Hematopoietic multipotent progenitor cell (in vitro differentiated cells): ENCODE results near the gene LGALS9C. TPM values are rescaled to one million over a fixed set of nuclear protein-coding genes. Genes with fewer than 3 reads are reported as not detected.
"Not testable (repeated sequence)": the region's sequence is repeated elsewhere in the genome, so short reads cannot be mapped to it uniquely, and the experiment has no call there.

Experiments
- DNase-seq, 3 donors: peaks; one replicate each; pipeline ENCODE4 v3.0.0-alpha.2; 2011 to 2015; ENCODE audit warnings: low read depth in 2 of 3, low spot score in 2 of 3
- total RNA-seq: library from RNA; depleted of rRNA; stranded (reverse); fragments of >200 nt; gene quantifications from one replicate; pipeline ENCODE4 v1.2.3, GENCODE V29; 2012

LGALS9C gene
- 0.27 TPM for total RNA-seq

DNA sequence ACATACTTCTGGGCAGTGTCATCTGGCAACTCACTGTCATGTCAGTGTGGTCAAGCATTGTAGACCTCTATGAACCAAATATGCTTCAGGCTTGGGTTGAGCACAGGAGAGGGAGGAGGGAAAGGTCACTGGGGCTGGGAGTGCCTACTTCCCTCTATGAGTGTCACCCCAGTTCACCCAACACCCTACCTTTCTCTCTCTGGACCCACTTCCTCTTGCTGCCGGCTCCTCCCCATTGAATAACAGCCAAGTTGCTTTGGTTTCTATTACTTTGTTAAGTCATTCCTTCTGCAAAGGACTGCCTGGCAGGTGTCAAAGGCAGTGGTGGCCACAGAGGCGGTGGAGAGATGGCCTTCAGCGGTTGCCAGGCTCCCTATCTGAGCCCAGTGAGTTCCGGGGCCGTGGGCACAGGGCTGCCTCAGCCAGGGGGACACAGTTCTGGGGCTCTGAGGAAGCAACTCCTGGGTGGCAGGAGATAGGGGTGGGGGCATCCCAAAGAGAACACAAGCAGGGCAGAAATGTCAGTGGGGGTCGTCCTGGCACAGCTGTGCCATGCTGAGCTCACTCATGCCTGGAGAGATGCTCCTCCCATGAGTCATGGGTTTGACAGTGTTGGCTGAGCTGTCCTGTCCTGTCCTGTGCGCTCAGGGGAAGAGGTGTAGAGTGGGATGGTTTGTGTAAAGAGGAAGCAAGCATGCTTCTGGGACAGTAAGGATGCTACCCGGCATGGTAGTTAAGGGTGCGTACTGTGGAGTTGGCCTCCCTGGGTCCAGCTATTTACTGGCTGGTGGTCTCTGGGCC is at the start of gene LGALS9C:
Gene LGALS9C, plus strand, starts transcription at position 282 of the 801 bp plus-strand sequence. Its CDS starts 66 bp downstream, at position 348.
- DNase-seq, result peak in 2 of 3 donors; percentile 38 to 58

- not testable (repeated sequence) for DNase-seq
Measured at GRCh38 chr17:18432206-18432605, 44.4 kb upstream of the LGALS9C start.

- not testable (repeated sequence) for DNase-seq
Measured at GRCh38 chr17:18439465-18439870, 37.1 kb upstream of the LGALS9C start.

DNA sequence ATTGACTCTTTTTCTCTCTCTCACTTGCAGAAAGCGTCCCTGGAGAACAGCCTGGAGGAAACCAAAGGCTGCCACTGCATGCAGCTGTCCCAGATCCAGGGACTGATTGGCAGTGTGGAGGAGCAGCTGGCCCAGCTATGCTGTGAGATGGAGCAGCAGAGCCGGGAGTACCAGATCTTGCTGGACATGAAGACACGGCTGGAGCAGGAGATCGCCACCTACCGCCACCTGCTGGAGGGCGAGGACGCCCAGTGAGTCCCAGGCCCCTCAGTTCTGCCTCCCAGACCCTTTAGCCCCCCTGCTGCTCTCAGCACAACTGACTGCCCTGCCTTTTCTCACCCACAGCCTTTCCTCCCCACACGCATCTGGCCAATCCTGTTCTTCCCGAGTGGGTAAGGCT is 34.5 kb upstream of the LGALS9C start:
- not testable (repeated sequence) for DNase-seq

DNA sequence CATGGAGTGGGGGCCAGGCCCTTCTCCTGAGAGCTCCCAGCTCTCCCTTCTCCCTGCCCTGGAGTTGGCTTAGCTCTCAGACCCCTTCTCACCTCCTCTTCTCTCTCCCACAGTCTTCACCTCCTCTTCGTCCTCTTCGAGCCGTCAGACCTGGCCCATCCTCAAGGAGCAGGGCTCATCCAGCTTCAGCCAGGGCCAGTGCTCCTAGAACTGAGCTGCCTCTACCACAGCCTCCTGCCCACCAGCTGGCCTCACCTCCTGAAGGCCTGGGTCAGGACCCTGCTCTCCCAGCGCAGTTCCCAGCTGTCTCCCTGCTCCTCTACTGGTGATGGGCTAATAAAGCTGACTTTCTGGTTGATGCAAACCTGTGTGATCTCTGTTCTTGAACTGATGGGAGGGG is 34.1 kb upstream of the LGALS9C start:
- DNase-seq, result not testable (repeated sequence)

- DNase-seq, result not testable (repeated sequence)
Measured at GRCh38 chr17:18447476-18448205, 28.9 kb upstream of the LGALS9C start.

- DNase-seq, result not testable (repeated sequence)
Measured at GRCh38 chr17:18448311-18448710, 28.3 kb upstream of the LGALS9C start.

GRCh38 chr17:18449833-18450232 is 26.8 kb upstream of the LGALS9C start:
- DNase-seq, result not testable (repeated sequence)

DNA sequence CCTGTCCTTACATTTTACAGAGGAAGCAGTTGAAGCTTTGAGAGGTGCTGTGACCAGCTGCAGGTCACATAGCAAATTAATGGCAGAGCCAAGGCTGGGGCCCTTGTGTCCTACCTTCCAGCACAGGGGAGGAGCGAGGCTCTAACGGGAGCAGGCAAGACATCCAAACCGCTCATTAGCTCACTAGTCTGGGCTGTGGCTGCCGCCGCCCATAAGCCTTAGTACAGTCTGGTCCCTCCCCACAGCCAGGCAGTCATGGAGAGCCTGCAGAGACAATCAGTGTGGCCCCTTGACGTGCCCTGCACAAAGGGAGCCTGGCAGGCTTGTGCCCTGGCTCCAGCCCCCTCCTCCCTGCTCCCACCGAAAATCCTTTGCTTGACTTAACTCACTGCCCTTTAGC is 25.6 kb upstream of the LGALS9C start:
- DNase-seq, result not testable (repeated sequence)

DNA sequence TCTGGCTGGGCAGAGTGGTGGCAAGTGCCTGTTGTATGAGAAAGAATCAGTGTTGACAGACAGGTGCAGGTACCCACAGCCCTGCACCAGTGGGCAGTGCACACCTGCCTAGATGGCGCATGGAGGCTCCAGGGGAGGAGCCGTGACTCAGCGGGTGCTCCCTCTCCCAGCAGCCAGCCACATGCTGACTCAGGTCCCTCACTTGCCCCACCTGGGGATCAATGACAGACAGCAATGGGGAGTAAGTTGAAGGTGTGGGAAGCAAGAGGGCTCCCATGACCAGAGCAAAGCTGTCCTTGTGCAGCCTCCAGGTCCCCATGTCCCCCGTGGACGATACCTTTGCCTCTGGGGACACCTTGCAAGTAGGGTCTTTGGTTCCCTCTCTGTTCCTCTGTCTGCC is 24.6 kb upstream of the LGALS9C start:
- DNase-seq, result not testable (repeated sequence)

DNA sequence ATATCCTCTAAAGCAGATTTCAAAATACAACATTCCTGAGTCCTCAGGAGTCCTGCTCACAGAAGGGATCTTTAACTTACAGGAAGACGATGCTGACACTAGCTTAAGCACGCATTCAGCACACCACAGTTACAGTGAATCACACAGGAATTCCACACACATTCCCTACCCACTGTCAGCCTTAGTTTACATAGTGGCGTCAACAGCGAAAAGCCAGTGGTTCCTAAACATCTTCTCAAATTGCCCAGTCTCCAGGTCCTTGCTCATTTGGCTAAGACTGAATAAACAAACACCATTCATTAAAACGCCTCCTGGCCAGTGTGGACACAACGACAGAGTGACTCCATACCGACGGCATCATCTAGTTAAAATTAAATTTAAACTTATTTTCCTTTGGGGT is 17.6 kb upstream of the LGALS9C start:
- not testable (repeated sequence) for DNase-seq

- DNase-seq, result not testable (repeated sequence)
Measured at GRCh38 chr17:18463831-18464502, 12.6 kb upstream of the LGALS9C start.

DNA sequence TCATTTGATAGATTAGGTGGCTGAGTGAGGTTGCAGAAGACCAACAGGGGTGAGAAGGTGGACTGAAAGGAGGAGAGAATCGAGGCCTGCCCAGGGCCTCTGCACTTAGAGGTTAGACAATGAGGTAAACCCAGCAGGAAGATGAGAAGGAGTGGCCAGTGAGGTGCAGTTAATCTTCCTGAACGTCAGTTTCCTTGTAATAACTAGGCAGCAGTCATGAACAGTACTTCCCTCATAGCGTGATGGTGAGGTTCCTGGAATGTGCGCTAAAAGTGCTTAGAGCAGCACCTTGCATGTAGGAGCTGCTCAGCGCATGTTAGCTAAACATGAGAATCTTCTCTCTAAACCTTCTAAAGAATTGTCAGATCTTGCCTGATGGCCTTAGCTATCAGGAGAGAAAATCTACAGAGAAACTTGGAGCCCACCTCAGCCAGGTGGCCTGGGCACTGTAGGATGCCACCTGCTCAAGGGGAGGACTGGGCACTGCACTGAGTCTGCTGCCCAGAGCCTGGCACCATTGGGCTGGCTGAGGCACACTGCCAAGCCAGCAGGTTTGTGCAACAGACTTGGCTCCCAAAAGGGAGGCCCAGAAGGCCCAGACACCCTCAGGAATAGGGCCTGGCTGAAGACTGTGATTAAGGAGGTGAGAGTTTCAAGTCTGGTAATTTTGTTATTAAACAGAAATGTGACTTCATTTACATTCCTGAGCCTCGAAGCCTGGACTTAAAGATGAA is 10.2 kb upstream of the LGALS9C start:
- not testable (repeated sequence) for DNase-seq

GRCh38 chr17:18467001-18467400 is 9.6 kb upstream of the LGALS9C start:
- DNase-seq, result not testable (repeated sequence)

DNA sequence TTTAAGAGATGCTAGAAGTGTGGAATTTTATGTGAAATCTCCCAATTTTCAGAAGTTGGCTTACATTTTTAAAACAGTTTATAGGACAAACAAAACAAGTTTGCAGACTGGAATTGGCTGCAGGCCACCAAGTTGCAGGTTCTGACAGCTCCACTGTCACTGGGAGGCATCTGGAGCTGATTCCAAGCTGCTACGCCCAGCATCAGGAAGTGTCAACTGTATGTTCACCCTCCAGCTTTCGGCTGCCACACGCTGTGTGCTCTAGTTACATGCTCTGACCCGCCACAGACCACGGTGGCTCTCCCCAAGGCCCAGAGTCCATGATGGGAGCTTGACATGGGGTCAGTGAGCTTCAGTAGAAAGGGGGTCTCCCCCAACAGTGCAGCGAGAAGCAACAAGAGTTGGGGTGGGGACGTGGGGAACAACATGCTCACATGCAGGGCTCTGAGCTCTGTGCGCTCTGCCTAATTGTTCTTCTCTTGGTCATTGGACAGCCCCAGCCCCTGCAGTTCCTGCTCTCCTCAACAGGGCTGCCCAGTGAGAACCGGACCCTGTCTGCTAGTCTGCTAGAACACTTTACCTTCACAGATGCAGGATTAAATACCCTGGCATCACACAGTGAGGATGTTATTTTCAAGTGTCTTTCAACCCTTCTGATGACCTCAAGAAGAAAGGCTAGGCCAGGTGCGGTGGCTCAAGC is 8.0 kb upstream of the LGALS9C start:
- not testable (repeated sequence) for DNase-seq

- DNase-seq, result not testable (repeated sequence)
Measured at GRCh38 chr17:18469837-18470236, 6.8 kb upstream of the LGALS9C start.

- not testable (repeated sequence) for DNase-seq
Measured at GRCh38 chr17:18470345-18470930, 6.2 kb upstream of the LGALS9C start.

DNA sequence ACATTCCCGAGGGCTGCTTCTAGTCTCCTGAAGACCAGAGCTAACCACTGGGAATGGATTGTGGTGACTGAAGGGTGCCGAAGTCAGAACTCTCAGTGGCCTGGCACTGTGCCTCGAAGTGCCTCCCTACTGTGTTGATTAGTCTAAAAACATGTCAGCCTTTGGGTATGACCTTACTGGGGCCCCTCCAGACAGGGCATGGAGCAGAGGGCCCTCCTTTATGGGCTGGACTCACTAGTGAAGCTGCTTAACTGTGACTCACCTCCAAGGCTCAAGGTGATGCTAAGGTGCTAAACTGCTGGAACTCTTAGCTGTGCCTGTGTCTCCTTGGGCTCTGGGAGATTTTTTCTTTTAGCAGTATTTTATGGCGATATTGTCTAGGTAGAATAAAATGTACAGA is 2.6 kb upstream of the LGALS9C start:
- not testable (repeated sequence) for DNase-seq

- not testable (repeated sequence) for DNase-seq
Measured at GRCh38 chr17:18474754-18475153, 1.8 kb upstream of the LGALS9C start.
